HG02852 (cell line): ENCODE results near the gene STS.
"Not testable (repeated sequence)": the region's sequence is repeated elsewhere in the genome, so short reads cannot be mapped to it uniquely, and the experiment has no call there.

Experiments
- ATAC-seq: cut with Tn5 transposase; IDR thresholded peaks from one replicate; pipeline ENCODE4 v1.9.1; 2021; ENCODE audit warnings: mild to moderate bottlenecking, moderate library complexity; ENCODE audit not compliant: unreplicated experiment

The STS gene

GRCh38 chrX:7170898-7171297 lies 23.4 kb downstream of the STS start:
- ATAC-seq = no peak

- not testable (repeated sequence) for ATAC-seq
Observed at GRCh38 chrX:7178859-7179258, 31.3 kb downstream of the STS start.

- ATAC-seq = no peak
Observed at GRCh38 chrX:7179446-7179845, 31.9 kb downstream of the STS start.

- no peak for ATAC-seq
Observed at GRCh38 chrX:7184816-7185215, 37.3 kb downstream of the STS start.

DNA sequence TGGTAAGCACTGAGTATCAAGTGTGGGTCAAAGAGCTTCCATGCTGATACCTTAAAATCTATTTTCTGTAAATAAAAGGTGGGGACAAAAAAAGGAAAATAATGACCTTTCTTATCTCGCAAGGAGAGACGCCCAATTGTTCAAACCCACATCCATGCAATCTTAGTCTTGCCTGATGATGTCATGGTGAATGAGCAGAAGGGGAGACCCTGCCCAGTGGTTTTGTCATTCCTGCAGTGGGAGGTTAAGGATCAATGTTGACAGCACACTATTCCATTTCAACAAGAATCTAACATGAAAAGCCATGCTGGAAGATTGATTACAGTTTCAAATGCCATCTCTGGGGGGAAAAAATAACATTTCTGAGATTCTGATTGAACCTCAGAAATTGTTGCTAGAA lies 41.2 kb downstream of the STS start:
- no peak for ATAC-seq

DNA sequence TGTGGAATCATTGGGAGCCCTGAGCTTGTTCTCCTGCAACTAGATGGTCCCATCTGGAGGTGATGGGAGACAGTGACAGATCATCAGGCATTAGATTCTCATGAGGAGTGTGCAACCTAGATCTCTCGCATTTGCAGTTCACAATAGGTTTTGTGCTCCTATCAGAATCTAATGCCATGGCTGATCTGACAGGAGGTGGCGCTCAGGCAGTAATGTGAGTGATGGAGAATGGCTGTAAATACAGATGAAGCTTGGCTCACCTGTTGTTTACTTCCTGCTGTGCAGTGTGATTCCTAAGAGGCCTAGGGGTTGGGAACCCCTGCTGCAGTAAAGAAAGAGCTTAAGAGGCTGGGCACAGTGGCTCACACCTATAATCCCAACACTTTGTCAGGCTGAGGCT lies 42.6 kb downstream of the STS start:
- no peak for ATAC-seq

DNA sequence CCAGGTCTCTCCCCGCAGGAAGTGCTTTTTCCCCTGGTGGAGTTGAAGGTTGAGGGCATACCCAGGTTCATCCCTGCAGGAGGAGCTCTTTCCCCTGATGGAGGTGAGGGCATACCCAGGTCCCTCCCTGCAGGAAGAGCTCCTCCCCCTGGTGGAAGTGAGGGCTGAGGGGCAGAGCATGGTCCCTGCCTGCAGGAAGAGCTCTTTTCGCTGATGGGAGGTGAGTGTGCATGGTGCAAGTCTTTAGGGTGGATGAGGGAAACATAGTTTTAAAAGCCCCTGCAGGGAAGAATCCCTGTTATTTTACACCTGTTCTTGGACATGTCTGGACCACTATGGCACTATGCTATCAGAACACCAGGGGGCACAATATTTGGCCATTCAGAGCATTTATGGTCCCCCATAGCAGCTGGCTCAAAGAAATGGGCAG lies 44.2 kb downstream of the STS start:
- ATAC-seq = no peak

- ATAC-seq = no peak
Observed at GRCh38 chrX:7192871-7193270, 45.4 kb downstream of the STS start.

GRCh38 chrX:7194606-7195005 lies 47.1 kb downstream of the STS start:
- ATAC-seq = no peak
